GM12874 (cell line): ENCODE measurements around the gene NOTCH3.

Source experiments
- CTCF ChIP-seq: IDR thresholded peaks from 2 replicates; pipeline ENCODE4 v1.5.1; 2011; ENCODE audit warnings: low read depth, mild to moderate bottlenecking, control low read depth, low read length, moderate library complexity; ENCODE audit not compliant: insufficient read depth

NOTCH3 gene

GRCh38 chr19:15169541-15170285 lies 31.1 kb downstream of the NOTCH3 start:
- no peak for TF ChIP-seq CTCF

DNA sequence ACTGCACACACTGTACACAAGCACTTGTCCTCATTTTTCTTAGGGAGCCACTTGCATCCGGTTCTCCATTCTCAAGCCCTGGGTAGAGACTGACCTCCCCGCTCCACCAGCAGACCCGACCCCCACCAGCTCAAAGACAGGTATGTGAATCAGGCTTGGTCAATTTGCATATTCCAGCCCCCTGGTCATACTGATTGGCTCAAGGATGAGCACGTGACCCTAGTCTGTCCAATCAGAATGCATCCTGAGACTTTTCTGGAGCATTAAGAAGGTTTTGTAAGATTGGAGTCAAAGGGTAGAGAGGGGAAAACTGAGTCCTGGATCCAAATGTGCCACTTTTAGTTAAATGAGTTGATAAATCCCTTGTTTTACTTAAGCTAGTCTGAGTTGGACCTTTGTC lies 34.1 kb downstream of the NOTCH3 start:
- TF ChIP-seq CTCF: no peak

- TF ChIP-seq CTCF: peak; percentile 55
These were observed 39.5 kb downstream of the NOTCH3 start for GRCh38 chr19:15161028-15161984.

GRCh38 chr19:15159251-15159650 lies 41.5 kb downstream of the NOTCH3 start:
- TF ChIP-seq CTCF: no peak

GRCh38 chr19:15156391-15156790 lies 44.4 kb downstream of the NOTCH3 start:
- no peak for TF ChIP-seq CTCF

DNA sequence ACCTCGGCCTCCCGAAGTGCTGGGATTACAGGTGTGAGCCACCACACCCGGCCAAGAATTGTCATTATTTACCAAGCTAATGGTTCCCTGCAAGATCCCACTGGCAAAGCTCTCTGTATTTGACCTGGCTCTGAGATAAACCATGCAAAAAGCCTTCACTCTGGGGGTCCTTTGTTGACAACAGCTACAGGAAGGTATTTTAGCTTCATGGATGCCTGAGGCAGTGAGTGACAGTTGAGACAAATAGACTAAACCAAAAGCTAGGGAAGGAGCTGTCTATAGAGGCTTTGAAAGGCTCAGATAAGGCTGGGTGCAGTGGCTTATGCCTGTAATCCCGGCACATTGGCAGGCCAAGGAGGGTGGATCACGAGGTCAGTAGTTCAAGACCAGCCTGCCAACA lies 45.5 kb downstream of the NOTCH3 start:
- no peak for TF ChIP-seq CTCF

GRCh38 chr19:15154002-15154612 lies 46.7 kb downstream of the NOTCH3 start:
- peak; percentile 58 for TF ChIP-seq CTCF
